PC-3 (cell line): ENCODE data around the gene HDAC9. TPM values are rescaled to one million over a fixed set of nuclear protein-coding genes. Genes with fewer than 3 reads are reported as not detected.

Experiments
- ATAC-seq: fragments of 200-7000 bp; cut with Tn5 transposase; 2 replicates; pipeline ENCODE4 v1.9.1; 2020; ENCODE audit warnings: mild to moderate bottlenecking, moderate library complexity
- BruUV-seq: library from RNA; stranded (reverse); fragments of 400-500 nt; replicated peaks from 2 replicates; lab custom pipeline; 2021; lab: Mats Ljungman, UMichigan
- CTCF ChIA-PET: fragments of 300-600 bp; sonication (Branson Sonifier 250); formaldehyde crosslinking; loops from one replicate; lab custom pipeline; 2022; ENCODE audit warnings: antibody characterized with exemption; lab: Charles Lee
- POLR2A ChIA-PET: fragments of 300-600 bp; sonication (Branson Sonifier 250); formaldehyde crosslinking; loops from one replicate; lab custom pipeline; 2022; ENCODE audit warnings: antibody characterized with exemption; ENCODE audit not compliant: unreplicated experiment; lab: Charles Lee
- DNase-seq: peaks from one replicate; pipeline ENCODE4 v3.0.0-alpha.2; 2015
- H2AFZ ChIP-seq: fragments of 300-600 bp; sonication (generic); 2 replicates; pipeline ENCODE4 v1.6.0; 2016; ENCODE audit warnings: antibody characterized with exemption, low read length
- H3F3A ChIP-seq: fragments of 300-600 bp; sonication (generic); one replicate; pipeline ENCODE4 v1.6.0; 2017; ENCODE audit warnings: antibody characterized with exemption, low read length, control low read depth, mild to moderate bottlenecking; ENCODE audit not compliant: unreplicated experiment
- H3K27ac ChIP-seq: fragments of 300-600 bp; sonication (generic); 2 replicates; pipeline ENCODE4 v1.5.1; 2016; ENCODE audit warnings: mild to moderate bottlenecking, low read length
- H3K27me3 ChIP-seq: fragments of 300-600 bp; sonication (generic); 2 replicates; pipeline ENCODE4 v1.6.1; 2016; ENCODE audit warnings: low read length, mixed read lengths
- H3K36me3 ChIP-seq: fragments of 300-600 bp; sonication (generic); 2 replicates; pipeline ENCODE4 v1.6.1; 2016; ENCODE audit warnings: low read depth, mixed run types, low read length, mixed read lengths
- H3K4me1 ChIP-seq: fragments of 300-600 bp; sonication (generic); 2 replicates; pipeline ENCODE4 v1.5.1; 2016; ENCODE audit warnings: low read length; ENCODE audit not compliant: insufficient read depth
- H3K4me2 ChIP-seq: fragments of 300-600 bp; sonication (generic); 2 replicates; pipeline ENCODE4 v1.6.0; 2016; ENCODE audit warnings: low read length
- H3K4me3 ChIP-seq: fragments of 300-600 bp; sonication (generic); 2 replicates; pipeline ENCODE4 v1.5.1; 2016; ENCODE audit warnings: mild to moderate bottlenecking, low read length, mixed read lengths
- H3K79me2 ChIP-seq: fragments of 300-600 bp; sonication (generic); 2 replicates; pipeline ENCODE4 v1.6.1; 2017; ENCODE audit warnings: low read length, mixed read lengths
- H3K9ac ChIP-seq: fragments of 300-600 bp; sonication (generic); 2 replicates; pipeline ENCODE4 v1.6.0; 2016; ENCODE audit warnings: mild to moderate bottlenecking, low read length
- H3K9me2 ChIP-seq: fragments of 300-600 bp; sonication (generic); replicated peaks from 2 replicates; pipeline ENCODE4 v1.6.1; 2016; ENCODE audit warnings: mixed run types, low read length, mixed read lengths
- H3K9me3 ChIP-seq: fragments of 300-600 bp; sonication (generic); 2 replicates; pipeline ENCODE4 v1.6.1; 2016; ENCODE audit warnings: low read length, mixed read lengths
- H4K20me1 ChIP-seq: fragments of 300-600 bp; sonication (generic); 2 replicates; pipeline ENCODE4 v1.6.1; 2016; ENCODE audit warnings: low read length, mixed read lengths
- EZH2 ChIP-seq: fragments of 300-600 bp; sonication (generic); IDR thresholded peaks from one replicate; pipeline ENCODE4 v1.6.1; 2017; ENCODE audit warnings: antibody characterized with exemption, mild to moderate bottlenecking, low read length; ENCODE audit not compliant: unreplicated experiment
- EZH2phosphoT487 ChIP-seq: fragments of 300-600 bp; sonication (generic); IDR thresholded peaks from 2 replicates; pipeline ENCODE4 v1.6.1; 2018; ENCODE audit warnings: mild to moderate bottlenecking, antibody characterized with exemption, low read length, borderline replicate concordance
- intact Hi-C: fragments of 100-400 bp; cut with micrococcal nuclease; formaldehyde crosslinking; loops from 2 replicates; pipeline ENCODE4 v1.9.0; 2023
- total RNA-seq: library from RNA; depleted of rRNA; stranded (reverse); fragments of >200 nt; gene quantifications from 2 replicates; pipeline ENCODE4 v1.2.3, GENCODE V29; 2014
- TF ChIP-seq, protein P1 (sequence below): fragments of 300-600 bp; sonication (generic); conservative IDR thresholded peaks from 2 replicates; pipeline ENCODE4 v1.5.1; 2017; ENCODE audit warnings: antibody characterized with exemption, low read depth, mild to moderate bottlenecking, low read length

HDAC9 gene
- total RNA-seq, 1 experiment from 2014 or later: 7.8 TPM

DNA sequence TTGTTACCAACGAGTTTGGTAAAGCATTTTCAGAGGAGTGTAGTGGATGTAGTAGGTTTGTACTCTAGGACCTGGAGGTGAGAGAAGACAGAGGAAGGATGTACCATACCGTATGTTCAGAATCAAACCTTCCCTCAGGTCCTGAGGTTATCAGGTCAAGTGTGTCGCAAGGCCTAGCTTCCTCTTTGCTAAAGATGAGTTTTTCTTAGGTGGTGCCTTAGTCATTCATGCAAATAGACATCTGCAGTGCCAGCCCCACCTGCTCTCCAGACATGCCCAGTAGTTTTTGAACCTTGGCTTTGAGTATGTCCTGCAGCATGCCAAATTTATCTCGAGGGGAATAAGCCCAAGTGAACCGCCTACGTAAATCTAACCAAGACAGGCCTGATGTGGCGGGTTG lies 71.3 kb downstream of the HDAC9 start:
- H3F3A ChIP-seq: no peaks in the 10 kb centered on the region
- TF ChIP-seq EZH2 (no peak), EZH2phosphoT487 (no peak)
- TF ChIP-seq, protein P1, sequence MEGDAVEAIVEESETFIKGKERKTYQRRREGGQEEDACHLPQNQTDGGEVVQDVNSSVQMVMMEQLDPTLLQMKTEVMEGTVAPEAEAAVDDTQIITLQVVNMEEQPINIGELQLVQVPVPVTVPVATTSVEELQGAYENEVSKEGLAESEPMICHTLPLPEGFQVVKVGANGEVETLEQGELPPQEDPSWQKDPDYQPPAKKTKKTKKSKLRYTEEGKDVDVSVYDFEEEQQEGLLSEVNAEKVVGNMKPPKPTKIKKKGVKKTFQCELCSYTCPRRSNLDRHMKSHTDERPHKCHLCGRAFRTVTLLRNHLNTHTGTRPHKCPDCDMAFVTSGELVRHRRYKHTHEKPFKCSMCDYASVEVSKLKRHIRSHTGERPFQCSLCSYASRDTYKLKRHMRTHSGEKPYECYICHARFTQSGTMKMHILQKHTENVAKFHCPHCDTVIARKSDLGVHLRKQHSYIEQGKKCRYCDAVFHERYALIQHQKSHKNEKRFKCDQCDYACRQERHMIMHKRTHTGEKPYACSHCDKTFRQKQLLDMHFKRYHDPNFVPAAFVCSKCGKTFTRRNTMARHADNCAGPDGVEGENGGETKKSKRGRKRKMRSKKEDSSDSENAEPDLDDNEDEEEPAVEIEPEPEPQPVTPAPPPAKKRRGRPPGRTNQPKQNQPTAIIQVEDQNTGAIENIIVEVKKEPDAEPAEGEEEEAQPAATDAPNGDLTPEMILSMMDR: no peak
- H3K9ac ChIP-seq: no peak overlapping the region
- no TSS peak for BruUV-seq
- H4K20me1 ChIP-seq: no peaks in the 10 kb centered on the region
- no peak for ATAC-seq
- intact Hi-C loops: no loop called here
- no peaks in the 10 kb centered on the region for H3K36me3 ChIP-seq
- H2AFZ ChIP-seq: no peak overlapping the region
- no peaks in the 10 kb centered on the region for H3K27me3 ChIP-seq
- no peak overlapping the region for H3K4me3 ChIP-seq
- CTCF ChIA-PET: no interaction called here
- POLR2A ChIA-PET: interaction anchor here (0.7 kb wide), 1 partner anchor 192 kb away, joined by 5 read pairs; no protein-coding TSS in a partner anchor
- no peak overlapping the region for H3K4me2 ChIP-seq
- no peaks in the 10 kb centered on the region for H3K9me3 ChIP-seq
- no peaks in the 10 kb centered on the region for H3K9me2 ChIP-seq
- no peaks in the 10 kb centered on the region for H3K79me2 ChIP-seq
- DNase-seq: no peak
- peaks cover 10% of the 10 kb centered on the region; the same call in 1 of the 2 replicates for H3K4me1 ChIP-seq
- no peak overlapping the region for H3K27ac ChIP-seq

DNA sequence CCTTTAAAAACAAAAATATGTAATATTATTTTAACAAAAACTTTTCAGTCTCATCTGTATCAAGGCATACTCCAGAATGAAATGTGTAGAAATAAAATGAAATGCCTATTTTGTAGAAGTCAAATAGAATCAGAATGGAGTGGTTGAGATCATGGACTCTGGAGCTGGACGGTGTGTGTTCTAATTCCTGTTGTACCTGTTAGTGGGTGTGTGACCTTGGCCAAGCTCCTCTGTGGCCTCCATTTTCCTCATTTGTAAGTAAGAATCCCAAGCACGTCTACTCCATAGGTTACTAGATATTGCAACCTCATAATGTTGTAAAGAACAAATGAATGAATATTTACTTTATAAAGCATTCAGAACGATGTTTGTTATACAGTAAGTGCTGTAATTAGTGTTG lies 74.9 kb downstream of the HDAC9 start:
- Histone ChIP-seq H3K27me3 (no peaks in the 10 kb centered on the region), H3K79me2 (no peaks in the 10 kb centered on the region), H2AFZ (0 out of 2 replicates have a peak overlapping the region, but pooled peaks have one; percentile 10), H3K36me3 (no peaks in the 10 kb centered on the region), H3K9me3 (no peaks in the 10 kb centered on the region), H3K27ac (no peak overlapping the region), H3K9ac (no peak overlapping the region), H3K9me2 (no peaks in the 10 kb centered on the region), H3K4me3 (no peak overlapping the region), H3K4me1 (peaks cover 14% of the 10 kb centered on the region; the same call in 1 of the 2 replicates), H3K4me2 (no peak overlapping the region), H3F3A (no peaks in the 10 kb centered on the region), H4K20me1 (no peaks in the 10 kb centered on the region)
- intact Hi-C loops: loop anchor here (2.0 to 5.0 kb wide), 2 partner anchors 62 to 888 kb away; no protein-coding TSS in a partner anchor
- TF ChIP-seq EZH2: no peak
- TF ChIP-seq, protein P1: no peak
- no peak for TF ChIP-seq EZH2phosphoT487
- no peak for DNase-seq
- ChIA-PET POLR2A (interaction anchor here (0.6 to 0.7 kb wide), 2 partner anchors 62 to 1900 kb away, joined by 3 to 4 read pairs; no protein-coding TSS in a partner anchor), CTCF (interaction anchor here (0.8 to 1.5 kb wide), 5 partner anchors 16 to 218 kb away, joined by 3 to 12 read pairs (median 4); no protein-coding TSS in a partner anchor)
- no TSS peak for BruUV-seq
- ATAC-seq: peak; percentile 43
